HG03575 (cell line): ENCODE results near the gene GDPD2.

ENCODE experiments used
- ATAC-seq: cut with Tn5 transposase; IDR thresholded peaks from one replicate; pipeline ENCODE4 v1.9.1; 2021; ENCODE audit not compliant: unreplicated experiment, insufficient number of reproducible peaks, low FRiP score; ENCODE audit errors: extremely low read depth

The GDPD2 gene

DNA sequence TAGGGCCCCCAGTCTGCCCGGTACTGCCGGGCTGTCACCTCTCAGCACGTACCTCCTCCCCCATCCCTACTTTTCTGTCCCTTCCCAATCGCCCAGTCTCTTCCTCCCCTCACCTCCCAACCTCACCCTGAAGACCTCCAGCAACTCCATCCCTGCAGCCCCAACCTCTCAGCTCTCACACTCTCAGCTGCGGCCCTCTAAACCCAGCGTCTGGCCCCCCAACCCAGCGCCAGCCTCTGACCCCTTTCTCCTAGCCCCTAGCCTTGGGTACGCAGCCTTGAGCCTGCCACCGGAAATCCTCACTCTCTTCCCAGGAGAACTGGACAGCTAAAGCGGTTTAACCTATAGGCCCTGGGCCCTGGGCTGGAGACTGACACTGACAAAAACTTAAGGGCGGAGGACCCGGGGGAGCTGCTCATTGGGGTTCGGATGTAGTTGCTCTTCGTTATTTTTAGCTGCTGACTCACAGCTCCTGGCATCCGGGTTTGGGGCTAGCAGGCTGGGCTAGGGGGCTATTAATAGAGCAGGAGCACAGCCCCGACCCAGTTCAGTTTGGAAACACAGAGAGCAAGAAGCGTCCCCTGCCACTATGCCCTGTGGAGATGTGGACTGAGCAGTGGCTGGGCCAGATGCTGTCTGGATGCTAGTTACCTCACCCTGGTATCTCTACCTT, 11.9 kb downstream of the GDPD2 start:
- ATAC-seq: no peak

DNA sequence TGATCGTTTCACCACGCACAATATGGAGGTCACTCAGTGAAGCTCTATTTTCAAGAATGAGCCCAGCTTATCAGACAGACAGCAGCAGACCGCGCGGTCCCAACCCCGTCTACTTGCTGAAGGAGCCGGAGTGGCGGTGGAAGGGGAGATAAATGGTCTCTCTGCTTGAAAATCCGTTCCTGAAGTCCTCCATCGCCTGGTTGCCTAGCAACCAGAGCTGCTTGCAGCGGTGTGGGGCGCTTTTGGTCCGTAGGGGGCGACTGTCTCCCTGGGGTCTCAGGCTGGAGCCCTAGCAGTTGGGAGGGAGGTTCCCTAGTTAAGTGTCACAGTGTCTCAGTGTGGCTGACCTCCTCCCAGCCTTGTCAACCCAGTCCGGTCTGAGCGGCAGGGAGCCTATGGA, 13.2 kb downstream of the GDPD2 start:
- no peak for ATAC-seq

DNA sequence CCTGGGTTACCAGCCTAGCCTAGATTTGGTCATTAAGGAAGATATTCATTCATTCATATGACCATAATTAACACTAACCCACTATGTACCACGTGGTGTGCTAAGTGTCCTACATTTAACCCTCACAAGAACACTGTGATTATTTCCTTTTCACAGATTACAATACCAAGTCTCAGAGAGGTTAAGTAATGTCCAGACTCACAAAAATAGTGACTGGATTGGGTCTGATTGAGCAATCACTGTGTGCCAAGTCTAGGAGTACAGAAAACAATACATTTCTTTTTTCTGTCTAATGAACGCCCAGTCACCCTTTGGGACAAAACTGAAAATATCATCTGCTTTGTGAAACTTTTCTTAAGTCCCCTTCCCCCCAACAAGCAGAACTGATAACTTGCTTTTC, 13.9 kb downstream of the GDPD2 start:
- ATAC-seq: no peak

DNA sequence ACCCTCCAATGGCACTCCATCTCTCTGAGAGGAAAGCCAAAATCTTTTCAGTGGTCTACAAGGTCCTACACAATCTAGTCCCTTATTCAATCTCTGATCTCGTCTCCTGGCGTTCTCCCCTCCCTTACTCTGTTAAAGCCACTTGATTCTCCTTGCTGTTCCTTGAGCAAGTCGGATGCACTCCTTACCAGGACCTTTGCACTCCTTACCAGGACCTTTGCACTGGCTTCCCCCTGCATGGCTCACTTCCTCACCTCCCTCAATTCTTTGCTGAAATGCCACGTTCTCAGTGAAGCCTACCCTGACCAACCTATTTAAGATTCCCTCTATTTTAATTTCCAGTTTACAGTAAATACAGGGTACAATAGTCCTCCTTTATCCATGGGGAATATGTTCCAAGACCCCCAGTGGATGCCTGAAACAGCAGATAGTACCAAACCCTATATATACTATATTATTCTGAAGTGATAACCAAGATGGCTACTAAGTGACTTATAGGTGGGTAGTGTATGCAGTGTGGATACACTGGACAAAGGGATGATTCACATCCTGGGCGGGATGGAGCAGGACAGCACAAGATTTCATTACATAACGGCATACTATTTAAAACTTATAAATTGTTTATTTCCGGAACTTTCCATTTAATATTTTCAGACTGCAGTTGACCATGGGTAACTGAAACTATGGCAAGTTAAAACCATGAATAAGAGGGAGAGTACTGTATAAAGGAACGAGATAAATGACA, 15.0 kb downstream of the GDPD2 start:
- ATAC-seq: no peak

DNA sequence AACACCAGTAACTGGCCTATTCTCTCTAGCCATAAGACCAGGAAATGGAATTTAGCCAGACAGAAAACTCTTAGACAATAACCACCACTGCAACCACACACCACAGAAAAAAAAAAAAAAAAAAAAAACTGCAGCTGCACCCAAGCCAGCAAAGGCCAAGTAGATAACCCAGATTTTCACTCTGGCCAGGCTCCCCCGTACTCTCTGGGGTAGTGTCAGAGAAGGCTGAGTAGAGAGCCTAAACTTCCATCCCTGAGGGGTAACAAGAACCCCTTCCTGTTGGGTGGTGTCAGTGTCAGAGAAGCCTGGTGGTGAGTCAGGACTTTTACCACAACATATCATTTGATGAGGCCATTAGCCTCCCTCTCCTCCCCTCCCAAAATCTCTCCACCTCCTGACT, 15.9 kb downstream of the GDPD2 start:
- no peak for ATAC-seq

DNA sequence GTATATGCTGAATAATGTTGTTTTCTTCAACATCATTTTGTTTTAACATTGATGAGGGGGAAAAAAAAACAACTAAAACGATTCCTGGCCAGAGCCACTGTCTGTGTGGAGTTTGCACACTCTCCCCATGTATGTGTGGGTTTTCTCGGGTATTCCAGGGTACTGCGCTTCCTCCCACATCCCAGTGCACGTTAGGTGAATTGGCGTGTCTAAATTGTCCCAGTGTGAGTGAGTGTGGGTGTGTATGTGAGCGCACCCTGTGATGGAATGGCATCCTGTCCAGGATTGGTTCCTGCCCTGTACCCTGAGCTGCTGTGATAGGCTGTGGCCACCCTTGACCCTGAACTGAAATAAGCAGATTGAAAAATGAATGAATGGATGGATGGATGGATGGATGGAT, 19.1 kb downstream of the GDPD2 start:
- no peak for ATAC-seq

DNA sequence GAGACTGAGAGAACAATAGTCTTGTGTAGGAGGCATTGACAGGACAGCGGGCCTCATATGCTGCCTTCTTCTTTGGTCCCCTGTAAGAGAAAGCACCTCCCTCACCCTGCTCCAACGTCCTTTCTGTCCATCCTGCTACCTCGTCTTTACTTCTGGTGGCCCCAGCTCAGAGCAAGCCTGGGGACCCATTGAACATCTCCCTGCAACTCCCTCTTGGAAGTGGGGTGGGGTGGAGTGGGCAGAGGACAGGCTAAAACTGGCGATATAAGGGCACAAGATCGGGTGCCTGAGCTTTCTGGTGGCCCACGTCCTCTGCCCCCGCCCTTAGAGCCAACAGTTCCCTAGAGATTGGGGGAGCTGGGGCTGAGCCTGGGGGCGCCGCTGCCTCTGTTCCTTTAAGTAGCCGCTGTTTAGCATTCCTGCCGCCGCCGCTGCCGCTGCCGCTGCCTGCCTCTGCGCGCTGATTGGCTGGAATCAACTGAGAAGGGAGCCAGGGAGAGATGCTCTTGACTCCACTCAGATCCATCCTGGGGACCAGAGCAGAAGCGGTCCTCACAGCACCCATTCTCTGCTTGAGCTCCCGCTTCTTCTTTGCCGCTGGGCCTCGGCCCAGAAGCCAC, 21.3 kb downstream of the GDPD2 start, which contains the start of gene DLG3:
Gene DLG3, plus strand, starts transcription at position 510 of the 620 bp plus-strand sequence. CDS start 367 bp downstream, outside the sequence.
- ATAC-seq: no peak

DNA sequence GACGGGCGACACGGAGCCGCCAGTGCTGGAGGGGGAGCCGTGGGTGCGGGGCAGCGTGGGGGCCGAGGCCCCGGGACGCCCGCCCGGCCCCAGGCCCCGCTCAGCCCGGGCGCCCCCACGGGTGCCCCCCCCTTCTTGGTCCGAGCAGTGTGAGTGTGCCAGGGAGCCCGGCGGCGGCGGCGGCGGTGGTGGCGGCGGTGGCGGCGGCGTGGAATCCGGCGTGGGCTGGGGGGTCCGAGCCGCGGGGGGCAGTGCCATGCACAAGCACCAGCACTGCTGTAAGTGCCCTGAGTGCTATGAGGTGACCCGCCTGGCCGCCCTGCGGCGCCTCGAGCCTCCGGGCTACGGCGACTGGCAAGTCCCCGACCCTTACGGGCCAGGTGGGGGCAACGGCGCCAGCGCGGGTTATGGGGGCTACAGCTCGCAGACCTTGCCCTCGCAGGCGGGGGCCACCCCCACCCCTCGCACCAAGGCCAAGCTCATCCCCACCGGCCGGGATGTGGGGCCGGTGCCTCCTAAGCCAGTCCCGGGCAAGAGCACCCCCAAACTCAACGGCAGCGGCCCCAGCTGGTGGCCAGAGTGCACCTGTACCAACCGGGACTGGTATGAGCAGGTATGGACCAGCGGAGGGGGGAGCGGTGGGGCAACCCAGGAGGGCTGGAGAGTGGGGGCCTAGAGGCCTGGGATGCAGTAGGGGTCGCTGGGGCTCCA, 22.0 kb downstream of the GDPD2 start:
- no peak for ATAC-seq

DNA sequence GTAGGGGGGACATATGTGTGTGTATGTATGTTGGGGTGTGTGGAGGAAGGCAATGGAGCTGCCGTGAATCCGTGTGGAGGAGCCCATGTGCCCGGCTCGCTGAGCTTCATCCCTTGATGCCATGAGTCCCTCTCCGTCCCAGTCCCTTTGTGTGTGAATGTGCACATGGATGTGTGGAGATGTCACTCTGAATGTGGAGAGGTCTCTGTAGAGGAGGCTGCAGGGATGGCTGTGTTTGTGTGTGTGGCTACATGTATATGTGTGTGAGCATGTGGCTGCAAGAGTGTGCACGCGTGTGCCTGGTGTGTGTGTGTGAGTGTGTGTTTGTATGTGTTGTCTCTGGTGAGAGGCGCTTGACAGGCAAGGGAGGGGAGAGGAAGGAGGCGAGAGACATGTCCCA, 22.8 kb downstream of the GDPD2 start:
- ATAC-seq: no peak

DNA sequence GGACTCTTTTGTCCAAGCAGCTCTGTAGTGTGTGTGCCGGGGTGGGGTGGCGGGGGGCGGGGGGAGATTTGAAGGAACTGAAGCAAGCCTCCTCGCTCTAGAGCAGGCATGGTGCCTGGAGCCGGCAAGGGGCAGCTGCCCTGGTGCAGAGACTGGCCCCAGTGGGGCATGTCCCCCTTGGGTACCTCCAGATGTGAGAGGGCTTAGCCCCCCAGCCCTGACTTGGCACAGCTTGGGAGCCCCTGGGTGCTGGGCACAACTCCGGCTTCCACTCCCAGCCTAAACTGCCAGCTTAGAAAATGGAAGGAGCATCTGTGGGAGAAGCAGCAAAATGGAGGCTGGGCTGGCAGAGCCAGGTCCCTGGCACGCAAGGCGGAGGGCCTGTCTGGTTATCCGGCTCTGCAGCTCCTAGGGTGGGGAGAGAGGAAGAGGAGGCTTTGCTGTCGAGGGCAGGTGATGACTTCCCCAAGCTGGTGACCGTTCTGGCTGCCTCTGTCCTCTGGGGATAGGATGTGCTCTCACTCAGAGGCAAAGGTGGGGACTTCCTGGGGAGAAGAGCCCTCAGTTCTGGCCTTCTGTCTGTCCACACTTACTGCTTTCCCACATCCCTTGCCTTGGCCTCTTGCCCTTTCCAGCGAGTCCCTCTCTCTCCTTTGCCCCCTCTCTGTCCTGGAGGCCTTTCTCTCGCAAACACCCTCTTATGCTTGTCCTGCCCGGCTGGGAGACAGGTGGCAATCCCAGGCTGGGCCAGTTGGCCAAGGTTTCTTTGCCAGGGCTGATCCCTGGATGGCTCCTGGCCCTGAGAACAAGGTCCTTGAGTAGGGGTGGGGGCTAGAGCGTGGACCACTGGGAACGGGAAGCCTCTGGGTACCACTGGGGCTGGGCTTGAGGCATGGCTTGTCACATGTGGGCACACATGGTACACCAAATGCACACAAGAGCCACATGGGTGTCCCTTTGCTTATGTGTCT, 23.6 kb downstream of the GDPD2 start:
- no peak for ATAC-seq

DNA sequence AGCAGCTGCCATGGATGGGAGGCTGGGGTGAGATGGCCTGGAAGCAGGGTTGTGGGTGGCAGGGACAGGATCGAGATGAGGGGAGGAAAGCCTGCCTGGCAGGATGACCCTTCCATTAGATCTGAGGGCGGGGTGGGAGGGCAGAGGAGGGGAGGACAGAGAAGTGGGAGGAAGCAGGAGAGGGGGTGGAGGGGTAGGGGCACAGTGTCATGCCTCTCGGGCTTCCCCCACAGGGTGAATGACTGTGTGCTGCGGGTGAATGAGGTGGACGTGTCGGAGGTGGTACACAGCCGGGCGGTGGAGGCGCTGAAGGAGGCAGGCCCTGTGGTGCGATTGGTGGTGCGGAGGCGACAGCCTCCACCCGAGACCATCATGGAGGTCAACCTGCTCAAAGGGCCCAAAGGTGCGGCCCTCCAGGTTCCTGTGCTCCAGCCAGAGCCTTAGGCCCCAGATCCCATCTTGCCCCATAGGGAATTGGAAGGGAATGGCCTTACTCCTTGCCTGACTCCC, 26.4 kb downstream of the GDPD2 start:
- ATAC-seq: no peak

DNA sequence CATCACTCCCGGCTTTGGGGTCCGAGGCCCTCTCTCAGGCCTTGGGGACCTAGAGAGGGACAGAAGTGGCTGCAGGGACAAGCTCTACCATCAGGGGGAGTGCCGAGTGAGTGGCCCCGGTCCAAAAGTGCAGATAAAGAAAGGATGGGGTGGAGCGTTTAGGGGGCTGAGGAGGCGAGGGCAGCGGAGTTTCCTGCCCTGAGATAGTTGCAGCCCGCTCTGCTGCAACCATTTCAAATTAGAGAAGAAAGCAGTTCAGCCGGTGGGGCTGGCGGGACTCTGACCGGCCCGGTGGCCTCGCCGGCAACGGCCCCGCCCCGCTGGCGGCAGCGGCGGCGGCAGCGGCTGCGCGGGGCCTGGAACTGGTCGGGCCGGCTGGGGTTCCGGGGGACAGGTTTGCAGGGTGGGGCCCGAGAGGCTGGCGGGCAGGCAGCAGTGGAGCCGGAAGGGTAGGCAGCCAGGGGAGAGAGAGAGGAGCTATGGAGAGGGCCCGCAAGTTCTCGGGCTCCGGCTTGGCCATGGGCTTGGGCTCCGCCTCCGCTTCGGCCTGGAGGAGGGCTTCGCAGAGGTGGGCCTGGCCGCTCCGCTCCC, 29.1 kb downstream of the GDPD2 start:
- no peak for ATAC-seq

DNA sequence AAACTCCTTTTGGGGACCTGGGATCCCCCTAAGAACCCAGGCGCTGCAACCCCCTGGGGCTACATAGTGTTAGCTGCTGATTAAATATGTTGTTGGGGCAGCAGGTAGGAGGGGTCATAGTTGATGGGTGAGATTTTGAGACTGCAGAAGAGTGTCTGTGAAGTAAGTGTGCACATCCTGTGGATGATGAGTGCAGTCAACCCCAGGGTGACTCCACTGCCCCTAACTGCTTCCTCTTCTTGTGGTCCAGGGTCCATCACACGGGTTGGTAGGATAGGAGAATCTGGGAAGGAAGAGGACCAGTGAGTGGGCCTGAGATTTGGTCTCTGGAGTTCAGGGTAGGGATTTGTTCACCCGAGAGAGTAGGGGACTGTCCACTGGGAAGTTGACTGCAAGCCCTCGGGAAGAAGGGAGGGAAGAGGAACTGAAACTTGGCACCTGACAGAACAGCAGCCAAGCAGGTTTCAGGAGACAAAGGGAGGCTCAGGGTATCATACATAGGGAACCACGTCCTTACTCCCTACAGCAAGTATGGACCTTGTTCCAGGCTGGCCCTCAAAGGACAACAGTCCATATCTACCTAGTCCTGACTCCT, 30.0 kb downstream of the GDPD2 start:
- ATAC-seq: no peak

DNA sequence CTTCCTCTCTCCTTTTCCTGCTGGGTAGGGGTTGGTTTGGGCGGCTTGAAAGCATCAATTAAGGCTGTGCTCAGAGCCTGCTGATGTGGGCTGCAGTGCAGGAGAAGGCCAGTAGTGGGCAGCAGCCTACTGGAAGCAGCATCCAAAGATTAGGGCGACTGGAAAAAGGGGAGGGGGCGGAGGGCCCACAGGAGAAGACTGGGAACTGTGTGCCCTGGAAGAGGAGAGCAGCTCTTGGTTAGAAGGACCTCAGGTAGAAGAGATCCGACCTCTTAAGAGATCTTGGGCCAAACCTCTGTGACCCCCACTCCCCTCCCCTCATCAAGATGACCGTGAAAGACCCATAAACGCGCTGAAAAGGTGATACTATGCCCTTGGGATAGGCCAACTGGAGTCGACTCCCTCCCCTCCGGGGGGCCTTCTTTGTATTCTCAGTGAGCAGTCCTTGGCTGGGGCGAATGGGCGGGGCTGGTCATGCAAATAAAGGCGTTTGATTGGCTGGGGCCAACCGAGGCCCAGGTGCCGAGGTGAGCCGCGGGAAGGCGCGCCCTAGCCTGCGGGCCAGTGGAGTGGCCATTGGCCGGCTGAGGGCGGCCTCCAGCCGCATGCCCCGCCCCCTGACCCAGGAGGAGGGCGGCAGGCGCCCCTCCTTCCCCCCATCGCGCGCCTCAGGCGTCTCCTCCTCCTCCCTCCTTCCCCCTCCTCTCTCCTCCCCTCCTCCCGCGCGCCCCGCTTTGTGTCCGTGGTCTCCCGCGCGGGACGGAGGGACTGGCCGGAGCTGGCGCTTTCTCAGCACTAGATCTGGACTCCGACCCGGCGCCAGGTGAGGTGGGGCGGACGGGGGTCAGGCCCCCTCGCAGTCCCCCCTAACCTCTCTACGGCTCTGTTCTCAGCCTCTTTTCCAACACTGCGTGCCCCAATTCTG, 31.6 kb downstream of the GDPD2 start:
- no peak for ATAC-seq

DNA sequence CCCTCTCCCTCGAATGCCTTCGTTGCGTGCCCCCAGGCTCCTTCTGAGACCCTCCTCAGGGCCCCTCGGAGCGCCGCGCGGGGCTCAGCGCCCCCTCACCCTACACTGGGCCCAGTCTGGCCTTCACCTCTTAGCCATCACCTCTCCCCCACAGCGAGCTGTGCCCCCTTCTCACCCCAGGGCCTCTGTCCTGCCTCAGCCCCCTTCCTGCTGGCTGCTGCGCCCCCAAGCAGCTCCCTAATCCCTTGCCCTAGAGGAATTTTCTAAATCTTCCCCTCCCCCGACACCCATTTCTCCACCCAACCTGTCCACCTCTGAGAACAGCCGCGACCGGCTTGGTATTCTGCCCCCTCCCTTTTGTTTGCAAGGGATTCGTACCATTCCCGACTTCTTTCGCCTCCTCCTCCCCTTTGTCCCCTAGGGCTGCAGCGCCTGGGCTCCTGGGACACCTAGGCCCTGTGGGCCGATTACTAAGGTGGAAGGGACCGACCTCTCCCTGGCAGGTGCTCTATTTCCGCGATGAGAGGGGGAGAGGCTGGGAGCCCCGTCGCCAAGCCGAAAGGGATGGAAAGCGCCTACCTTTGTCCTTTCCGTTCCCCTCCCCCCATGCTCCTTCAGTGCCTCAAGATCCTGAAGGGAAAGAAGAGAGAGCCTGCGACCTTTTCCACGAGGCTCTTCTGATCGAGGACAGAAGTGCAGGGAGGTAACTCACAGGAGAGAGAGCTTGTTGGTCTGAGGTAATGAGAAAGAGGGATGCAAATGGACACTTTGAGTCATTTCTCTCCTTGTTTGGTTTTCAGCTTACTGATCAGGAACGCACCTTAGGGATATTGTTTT, 32.5 kb downstream of the GDPD2 start:
- peak; percentile 15 for ATAC-seq

DNA sequence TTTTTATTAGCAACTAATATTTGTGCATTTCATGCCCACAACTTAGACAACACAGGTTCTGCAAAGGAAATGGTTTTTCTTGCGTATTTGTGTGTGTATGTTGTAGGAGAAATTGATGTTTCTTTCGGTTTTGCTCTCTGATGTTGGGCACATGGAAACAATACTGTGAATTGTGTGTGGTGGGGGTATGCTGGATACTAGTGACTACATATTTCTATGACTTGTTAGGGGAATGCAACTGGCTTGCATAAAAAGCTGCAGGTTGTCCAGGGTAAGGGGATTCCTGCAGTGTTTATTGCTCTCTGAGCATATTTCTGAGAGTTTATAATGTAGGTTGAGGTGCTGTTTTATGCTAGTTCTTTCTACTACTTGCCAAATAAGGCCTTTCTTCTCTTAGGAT, 33.1 kb downstream of the GDPD2 start:
- peak; percentile 32 for ATAC-seq
